BLaER1 (cell line): ENCODE results near the gene COX14.

Experiments used
- H3K27ac ChIP-seq: shearing (Covaris generic); formaldehyde crosslinking; 2 replicates; pipeline ENCODE4 v1.8.1; 2022
- H3K27me3 ChIP-seq: shearing (Covaris generic); formaldehyde crosslinking; 2 replicates; pipeline ENCODE4 v1.8.1; 2022
- H3K36me3 ChIP-seq: shearing (Covaris generic); formaldehyde crosslinking; 2 replicates; pipeline ENCODE4 v1.8.1; 2022
- H3K4me1 ChIP-seq: shearing (Covaris generic); formaldehyde crosslinking; 2 replicates; pipeline ENCODE4 v1.8.1; 2022
- H3K4me2 ChIP-seq: shearing (Covaris generic); formaldehyde crosslinking; 2 replicates; pipeline ENCODE4 v1.8.1; 2022
- H3K4me3 ChIP-seq: shearing (Covaris generic); formaldehyde crosslinking; 2 replicates; pipeline ENCODE4 v1.8.1; 2022
- H3K9ac ChIP-seq: shearing (Covaris generic); formaldehyde crosslinking; 2 replicates; pipeline ENCODE4 v1.8.1; 2022
- H3K9me3 ChIP-seq: shearing (Covaris generic); formaldehyde crosslinking; 2 replicates; pipeline ENCODE4 v1.8.1; 2022
- H4K20me1 ChIP-seq: shearing (Covaris generic); formaldehyde crosslinking; 2 replicates; pipeline ENCODE4 v1.8.1; 2022
- Cebpa-rat ChIP-seq: shearing (Covaris generic); IDR thresholded peaks from 2 replicates; pipeline ENCODE4 v1.8.1; 2022

The COX14 gene

GRCh38 chr12:50111693-50112455 is at the start of gene COX14:
Gene COX14, plus strand, starts transcription at chr12:50112236. Its CDS starts 7,808 bp downstream, at chr12:50120044.
- Histone ChIP-seq H3K4me1 (peaks cover 62% of the 10 kb centered on the region), H3K9ac (peak within 1 kb of the TSS; percentile 94), H4K20me1 (peaks cover 42% of the 10 kb centered on the region), H3K27me3 (no peaks in the 10 kb centered on the region), H3K4me2 (peak within 1 kb of the TSS; percentile 94), H3K9me3 (no peaks in the 10 kb centered on the region), H3K4me3 (peak within 1 kb of the TSS; percentile 99), H3K27ac (peak within 1 kb of the TSS; percentile 89), H3K36me3 (peaks cover 27% of the 10 kb centered on the region)
- TF ChIP-seq Cebpa-rat, result no peak

GRCh38 chr12:50062728-50063460 is 49.1 kb upstream of the COX14 start:
- peak overlapping the region; percentile 39 for H3K4me2 ChIP-seq
- H3K9ac ChIP-seq, result no peak overlapping the region
- H4K20me1 ChIP-seq, result no peaks in the 10 kb centered on the region
- no peak overlapping the region for H3K4me3 ChIP-seq
- no peak overlapping the region for H3K27ac ChIP-seq
- no peaks in the 10 kb centered on the region for H3K9me3 ChIP-seq
- TF ChIP-seq Cebpa-rat, result no peak
- H3K27me3 ChIP-seq, result peaks cover 8% of the 10 kb centered on the region; the same call in 1 of the 2 replicates
- 0 out of 2 replicates have a peak, but pooled peaks cover 6% of the 10 kb centered on the region for H3K36me3 ChIP-seq
- peaks cover 45% of the 10 kb centered on the region for H3K4me1 ChIP-seq

- no peak overlapping the region for H3K27ac ChIP-seq
- TF ChIP-seq Cebpa-rat, result no peak
- H3K4me3 ChIP-seq, result no peak overlapping the region
- no peaks in the 10 kb centered on the region for H3K27me3 ChIP-seq
- no peak overlapping the region for H3K9ac ChIP-seq
- H3K4me1 ChIP-seq, result peaks cover 40% of the 10 kb centered on the region
- no peaks in the 10 kb centered on the region for H3K9me3 ChIP-seq
- H4K20me1 ChIP-seq, result no peaks in the 10 kb centered on the region
- H3K36me3 ChIP-seq, result no peaks in the 10 kb centered on the region
- H3K4me2 ChIP-seq, result peak overlapping the region; percentile 29; the same call in 1 of the 2 replicates
Observed at GRCh38 chr12:50065726-50066310, 46.2 kb upstream of the COX14 start.

- 0 out of 2 replicates have a peak, but pooled peaks have one; percentile 31 for TF ChIP-seq Cebpa-rat
- Histone ChIP-seq H3K4me1 (peaks cover 36% of the 10 kb centered on the region), H3K27ac (no peak overlapping the region), H3K4me2 (peak overlapping the region; percentile 29), H3K36me3 (no peaks in the 10 kb centered on the region), H3K4me3 (no peak overlapping the region), H3K9me3 (no peaks in the 10 kb centered on the region), H4K20me1 (no peaks in the 10 kb centered on the region), H3K27me3 (no peaks in the 10 kb centered on the region), H3K9ac (no peak overlapping the region)
Observed at GRCh38 chr12:50066402-50066801, 45.6 kb upstream of the COX14 start.

- no peak overlapping the region for H3K4me2 ChIP-seq
- H3K9me3 ChIP-seq, result no peaks in the 10 kb centered on the region
- no peak overlapping the region for H3K27ac ChIP-seq
- H3K9ac ChIP-seq, result no peak overlapping the region
- H3K27me3 ChIP-seq, result no peaks in the 10 kb centered on the region
- no peaks in the 10 kb centered on the region for H3K36me3 ChIP-seq
- no peak overlapping the region for H3K4me3 ChIP-seq
- H3K4me1 ChIP-seq, result peaks cover 23% of the 10 kb centered on the region
- TF ChIP-seq Cebpa-rat, result no peak
- H4K20me1 ChIP-seq, result no peaks in the 10 kb centered on the region
Observed at GRCh38 chr12:50069069-50069468, 43.0 kb upstream of the COX14 start.

GRCh38 chr12:50069539-50069938 is 42.5 kb upstream of the COX14 start:
- H3K4me2 ChIP-seq, result no peak overlapping the region
- no peak overlapping the region for H3K4me3 ChIP-seq
- no peaks in the 10 kb centered on the region for H3K27me3 ChIP-seq
- no peak overlapping the region for H3K9ac ChIP-seq
- no peak for TF ChIP-seq Cebpa-rat
- H3K4me1 ChIP-seq, result peaks cover 23% of the 10 kb centered on the region
- no peak overlapping the region for H3K27ac ChIP-seq
- no peaks in the 10 kb centered on the region for H3K9me3 ChIP-seq
- no peaks in the 10 kb centered on the region for H4K20me1 ChIP-seq
- H3K36me3 ChIP-seq, result no peaks in the 10 kb centered on the region

- Histone ChIP-seq H3K36me3 (no peaks in the 10 kb centered on the region), H3K9me3 (no peaks in the 10 kb centered on the region), H3K4me2 (peak overlapping the region; percentile 45; the same call in 1 of the 2 replicates), H3K4me3 (no peak overlapping the region), H3K4me1 (peaks cover 23% of the 10 kb centered on the region), H3K9ac (no peak overlapping the region), H4K20me1 (no peaks in the 10 kb centered on the region), H3K27me3 (no peaks in the 10 kb centered on the region), H3K27ac (no peak overlapping the region)
- TF ChIP-seq Cebpa-rat, result no peak
Observed at GRCh38 chr12:50070314-50071060, 41.5 kb upstream of the COX14 start.

GRCh38 chr12:50072198-50072907 is 39.7 kb upstream of the COX14 start:
- H3K27me3 ChIP-seq, result no peaks in the 10 kb centered on the region
- no peaks in the 10 kb centered on the region for H3K9me3 ChIP-seq
- H3K9ac ChIP-seq, result no peak overlapping the region
- no peaks in the 10 kb centered on the region for H3K36me3 ChIP-seq
- H3K4me2 ChIP-seq, result no peak overlapping the region
- peaks cover 25% of the 10 kb centered on the region for H3K4me1 ChIP-seq
- TF ChIP-seq Cebpa-rat, result no peak
- H3K4me3 ChIP-seq, result no peak overlapping the region
- H4K20me1 ChIP-seq, result no peaks in the 10 kb centered on the region
- no peak overlapping the region for H3K27ac ChIP-seq

- Histone ChIP-seq H3K4me2 (no peak overlapping the region), H3K27ac (no peak overlapping the region), H3K4me1 (peaks cover 33% of the 10 kb centered on the region), H4K20me1 (no peaks in the 10 kb centered on the region), H3K36me3 (no peaks in the 10 kb centered on the region), H3K27me3 (no peaks in the 10 kb centered on the region), H3K4me3 (no peak overlapping the region), H3K9me3 (no peaks in the 10 kb centered on the region), H3K9ac (no peak overlapping the region)
- no peak for TF ChIP-seq Cebpa-rat
Observed at GRCh38 chr12:50073206-50073605, 38.8 kb upstream of the COX14 start.
